GM19455 (cell line): ENCODE results near the gene GJD4.

Experiments
- ATAC-seq: cut with Tn5 transposase; IDR thresholded peaks from one replicate; pipeline ENCODE4 v1.9.1; 2021; ENCODE audit not compliant: unreplicated experiment

GJD4 gene

GRCh38 chr10:35644050-35644950, 39.2 kb downstream of the GJD4 start:
- no peak for ATAC-seq

GRCh38 chr10:35650894-35651293, 45.8 kb downstream of the GJD4 start:
- no peak for ATAC-seq

GRCh38 chr10:35652824-35653223, 47.7 kb downstream of the GJD4 start:
- ATAC-seq, result no peak

GRCh38 chr10:35657621-35658020, 52.5 kb downstream of the GJD4 start:
- no peak for ATAC-seq
